Limb (tissue), 2 donors: Measurements from ENCODE around the gene PHF12.

Source experiments
- DNase-seq, 2 donors: peaks; one replicate each; pipeline ENCODE4 v3.0.0-alpha.2; 2016; ENCODE audit errors: extremely low spot score in 2 of 2

PHF12 gene

GRCh38 chr17:28860363-28860808 lies 90.9 kb downstream of the PHF12 start:
- DNase-seq, result no peak

- DNase-seq, result no peak
Measured at GRCh38 chr17:28858801-28859355, 92.4 kb downstream of the PHF12 start.

- no peak for DNase-seq
Measured at GRCh38 chr17:28857905-28858800, 93.2 kb downstream of the PHF12 start.

GRCh38 chr17:28856028-28856574 lies 95.2 kb downstream of the PHF12 start:
- DNase-seq, result no peak

- DNase-seq, result no peak
Measured at GRCh38 chr17:28855336-28855679, 96.0 kb downstream of the PHF12 start.
